ENCODE data around the gene ING3.
"Not testable (repeated sequence)": the region's sequence is repeated elsewhere in the genome, so short reads cannot be mapped to it uniquely, and the experiment has no call there.

ING3 gene

DNA sequence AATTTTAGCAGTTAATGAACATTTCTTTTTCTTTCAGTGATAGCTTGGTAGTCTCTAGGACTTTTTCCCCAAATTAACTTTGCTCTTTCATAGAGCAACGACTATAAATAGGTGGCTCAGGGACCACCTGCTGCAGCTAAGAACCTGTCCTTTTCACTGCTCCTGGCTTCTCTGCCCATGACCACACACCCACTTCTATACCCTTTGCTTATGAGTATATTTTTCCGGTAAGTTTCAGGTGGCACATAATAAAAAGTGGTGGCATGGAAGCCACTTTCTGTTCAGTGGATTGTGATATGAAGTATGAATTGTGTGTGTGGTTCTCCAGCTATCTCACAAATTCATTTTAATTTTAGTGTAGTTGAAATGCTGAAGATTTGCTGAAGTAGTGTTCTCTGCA lies 1.2 kb downstream of the ING3 start:
- no peak for DNase-seq

DNA sequence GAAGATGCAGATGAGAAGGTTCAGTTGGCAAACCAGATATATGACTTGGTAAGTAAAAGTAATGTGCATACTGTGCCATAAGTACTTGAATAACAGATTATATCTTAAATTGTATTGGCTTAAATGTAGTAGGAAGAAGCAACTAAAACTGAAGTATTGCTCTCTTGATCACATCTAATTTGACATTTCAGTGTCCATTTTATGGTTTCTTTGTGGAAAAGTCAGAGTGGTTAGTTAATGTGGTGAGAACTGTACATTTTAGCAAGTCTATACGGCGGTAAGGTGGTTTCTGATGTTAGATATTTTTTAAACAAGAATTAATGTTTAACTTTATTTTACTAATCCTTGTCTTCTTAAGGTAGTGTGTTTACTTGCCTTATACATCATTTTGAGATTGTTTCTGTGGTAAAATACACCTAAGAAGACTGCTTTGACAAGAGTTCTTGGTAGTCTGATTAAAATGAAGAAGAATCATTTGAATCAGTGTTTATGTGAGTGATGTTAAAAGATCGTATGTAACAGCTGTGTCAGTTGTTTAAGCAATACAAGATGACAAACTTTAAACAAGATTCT lies 5.1 kb downstream of the ING3 start:
- DNase-seq: no peak

DNA sequence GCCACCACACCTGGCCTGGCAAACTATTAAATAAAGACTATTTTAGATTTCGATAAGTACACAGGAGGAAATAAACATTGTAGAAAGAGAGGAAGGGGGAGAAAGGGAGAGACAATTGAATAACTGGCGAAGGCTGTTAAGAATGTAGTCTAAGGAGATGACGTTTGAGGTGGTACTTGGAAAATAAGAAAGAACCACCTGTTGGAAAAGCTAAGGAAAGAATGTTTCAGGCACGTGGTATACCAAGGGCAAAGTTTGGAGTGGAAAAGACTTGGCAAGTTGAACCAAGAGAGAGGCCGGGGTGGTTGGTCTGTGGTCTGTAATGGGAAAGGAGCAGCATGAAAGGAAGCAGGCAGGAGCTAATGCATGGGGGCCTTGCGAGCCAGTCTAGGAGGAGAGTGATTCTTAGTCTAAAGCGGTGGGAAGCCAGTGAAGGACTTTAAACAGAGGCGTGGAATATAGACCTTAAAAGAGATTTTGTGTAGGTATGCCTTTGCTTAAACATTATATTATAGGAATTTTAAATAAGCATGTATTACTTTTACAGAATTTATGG lies 9.4 kb downstream of the ING3 start:
- no peak for DNase-seq

DNA sequence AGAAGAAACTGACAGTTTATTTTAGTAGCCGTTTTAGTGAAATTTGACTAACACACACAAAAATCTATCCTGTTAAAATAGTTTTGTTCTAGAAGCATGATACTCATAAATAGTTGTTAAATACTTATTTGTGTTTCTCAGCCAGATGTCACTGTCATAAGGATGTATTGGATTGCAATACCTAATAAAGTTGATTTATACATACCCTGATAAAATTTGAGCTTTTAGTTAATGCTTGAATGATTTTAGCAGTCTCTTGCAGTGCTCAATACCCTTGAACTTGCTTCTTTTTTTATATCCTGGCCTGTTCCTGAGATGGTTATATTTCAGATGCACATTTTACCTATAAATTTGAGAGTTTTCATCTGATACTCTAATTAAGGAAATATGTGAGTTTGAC lies 10.1 kb downstream of the ING3 start:
- DNase-seq: no peak

DNA sequence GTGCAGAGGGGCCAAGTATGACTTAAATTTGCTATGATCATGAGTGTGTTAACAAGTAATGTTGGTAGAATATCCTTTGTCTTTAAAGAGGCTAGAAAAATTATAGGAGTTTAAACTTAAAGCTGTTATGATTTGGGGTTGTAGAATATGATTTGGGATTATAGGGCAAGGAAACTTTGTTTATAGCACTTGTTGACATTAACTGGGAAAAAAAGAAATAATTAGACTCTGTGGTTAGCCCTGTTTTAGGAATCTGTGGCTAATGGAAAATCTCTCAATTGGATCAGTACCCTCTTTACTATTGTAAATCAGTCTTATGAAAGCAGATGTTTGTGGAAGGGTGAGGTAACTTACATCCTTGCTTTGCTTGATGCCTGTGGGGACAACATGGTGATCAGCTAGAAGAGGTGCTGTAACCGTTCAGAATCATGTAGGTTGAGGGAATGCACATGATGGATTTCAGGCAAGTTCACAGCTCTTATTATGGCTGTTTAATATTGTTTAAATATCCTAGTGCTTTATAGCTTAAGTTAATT lies 11.1 kb downstream of the ING3 start:
- no peak for DNase-seq

DNA sequence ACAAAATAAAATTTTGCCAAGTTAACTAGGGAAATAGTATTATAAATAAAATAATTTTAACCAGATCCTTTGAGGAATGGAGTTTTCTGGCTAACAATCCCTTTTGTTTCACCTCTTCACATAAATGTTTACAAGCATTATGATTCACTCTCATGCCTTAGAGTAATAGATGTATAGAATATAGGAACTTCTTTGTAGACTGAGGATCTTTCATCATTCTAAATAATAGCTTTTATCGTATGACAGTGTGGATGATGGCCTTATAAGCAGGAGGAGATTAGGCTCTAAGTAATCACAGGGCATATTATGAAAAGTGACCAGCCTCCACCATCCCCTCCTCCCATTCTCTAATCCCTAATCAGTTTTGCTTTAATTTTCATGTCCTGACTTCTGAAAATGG lies 13.5 kb downstream of the ING3 start:
- DNase-seq: no peak

DNA sequence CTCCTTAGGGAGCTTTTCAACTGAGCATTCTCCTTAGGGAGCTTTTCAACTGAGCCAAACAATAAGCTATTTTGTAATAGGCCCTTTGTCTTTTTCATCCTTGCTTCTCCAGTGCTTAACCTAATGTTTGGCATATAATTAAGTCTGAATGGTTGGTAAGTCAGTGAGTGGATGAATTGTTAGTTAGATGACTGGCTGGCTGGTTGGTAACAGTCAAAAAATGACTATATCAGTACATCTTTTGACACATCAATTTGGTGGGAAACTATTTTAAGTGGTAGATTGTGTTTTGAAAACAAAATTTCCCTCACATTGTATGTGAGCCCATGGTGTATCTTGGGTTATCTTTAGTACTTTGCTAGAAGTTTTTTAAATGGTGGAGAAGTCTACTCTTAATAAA lies 16.4 kb downstream of the ING3 start:
- no peak for DNase-seq

DNA sequence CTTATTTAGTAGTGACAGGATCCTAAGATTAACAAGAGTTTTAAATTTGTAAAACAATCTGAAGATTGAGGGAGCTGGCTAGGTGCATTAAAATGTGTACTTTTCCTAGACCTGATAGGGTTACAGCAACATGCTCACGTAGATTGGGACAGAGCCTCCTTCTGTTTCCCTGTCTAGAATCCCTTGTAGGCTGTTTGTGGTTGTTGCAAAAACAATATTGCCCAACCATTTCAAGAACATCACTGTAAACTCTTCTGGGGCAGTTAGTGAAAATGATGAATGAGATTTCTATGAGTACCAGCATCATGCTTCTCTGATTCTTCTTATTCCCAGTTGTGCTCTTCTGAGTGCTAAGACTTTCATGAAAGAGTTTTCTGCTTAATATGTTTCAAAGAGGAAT lies 23.3 kb downstream of the ING3 start:
- no peak for DNase-seq

DNA sequence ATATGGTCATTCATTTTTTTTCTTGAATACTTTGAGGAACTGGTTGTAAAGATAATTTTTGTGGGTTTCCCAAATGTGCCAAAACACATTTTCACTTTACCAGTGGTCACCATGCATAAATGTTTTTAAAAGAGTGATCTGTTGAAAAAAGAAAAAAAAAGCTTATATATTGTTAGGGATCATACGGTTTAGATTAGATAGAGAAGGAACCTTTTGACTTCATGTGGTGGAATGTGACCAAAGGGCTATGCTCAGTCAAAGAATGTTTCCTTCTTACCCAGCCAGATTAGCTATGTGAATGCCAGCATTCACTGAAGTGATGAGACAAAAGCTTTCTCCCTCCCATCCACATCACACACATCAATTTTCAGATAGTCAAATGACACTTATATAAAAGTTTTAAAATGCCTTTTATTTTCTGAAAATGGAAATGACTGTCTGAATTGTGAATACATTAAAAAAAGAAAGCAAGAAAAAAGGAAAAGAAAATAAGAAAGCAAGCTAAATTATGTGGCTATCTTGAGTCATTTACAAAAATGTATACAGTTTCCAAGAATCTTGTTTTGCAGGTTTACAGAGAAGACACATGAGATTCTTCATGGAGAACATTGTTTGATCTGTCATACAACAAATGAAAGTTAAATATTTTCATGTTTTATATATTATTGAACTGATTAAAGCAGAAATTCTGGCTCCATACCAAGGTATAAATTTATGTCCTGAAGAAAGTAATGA lies 29.4 kb downstream of the ING3 start:
- DNase-seq: no peak

DNA sequence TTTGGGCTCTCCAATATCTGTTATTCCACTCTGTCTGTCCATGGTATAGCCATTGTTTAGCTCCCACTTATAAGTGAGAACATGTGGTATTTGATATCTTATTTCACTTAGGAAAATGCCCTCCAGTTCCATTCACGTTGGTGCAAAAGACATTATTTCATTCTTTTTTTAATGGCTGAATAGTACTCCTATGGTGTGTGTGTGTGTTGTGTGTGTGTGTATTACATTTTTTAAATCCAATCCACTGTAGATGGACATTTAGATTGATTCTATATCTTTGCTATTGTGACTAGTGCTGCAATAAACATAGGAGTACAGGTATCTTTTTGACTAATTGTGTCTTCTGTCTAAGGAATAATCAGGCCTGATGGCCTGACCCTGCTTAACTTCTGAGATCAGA lies 30.5 kb downstream of the ING3 start:
- DNase-seq: no peak

DNA sequence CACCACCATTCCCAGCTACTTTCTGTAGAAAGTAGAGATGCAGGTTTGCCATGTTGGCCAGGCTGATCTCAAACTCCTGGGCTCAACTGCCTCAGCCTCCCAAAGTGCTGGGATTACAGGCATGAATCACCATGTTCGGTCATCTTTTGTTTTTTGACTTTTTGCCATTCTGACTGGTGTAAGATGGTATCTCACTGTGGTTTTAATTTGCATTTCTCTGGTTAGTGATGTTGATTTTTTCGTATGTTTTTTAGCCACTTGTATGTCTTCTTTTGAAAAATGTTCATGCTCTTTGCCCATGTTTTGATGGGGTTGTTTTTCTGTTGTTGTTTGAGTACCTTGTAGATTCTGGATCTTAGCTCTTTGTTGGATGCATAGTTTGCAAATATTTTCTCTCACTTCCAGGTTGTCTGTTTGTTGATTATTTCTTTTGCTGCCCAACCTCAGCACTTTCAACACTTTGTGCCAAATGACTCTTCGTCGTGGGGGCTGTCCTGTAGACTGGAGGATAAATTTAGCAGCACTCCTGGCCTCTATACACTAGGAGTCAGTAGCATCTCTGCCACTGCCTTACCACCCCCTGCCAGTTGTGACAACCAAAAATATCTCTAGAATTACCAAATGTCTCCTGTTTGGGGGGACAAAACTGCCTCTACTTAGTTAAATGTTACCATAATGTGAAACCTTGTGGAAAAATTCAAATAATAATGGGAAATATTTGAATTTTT lies 31.5 kb downstream of the ING3 start:
- DNase-seq: no peak

DNA sequence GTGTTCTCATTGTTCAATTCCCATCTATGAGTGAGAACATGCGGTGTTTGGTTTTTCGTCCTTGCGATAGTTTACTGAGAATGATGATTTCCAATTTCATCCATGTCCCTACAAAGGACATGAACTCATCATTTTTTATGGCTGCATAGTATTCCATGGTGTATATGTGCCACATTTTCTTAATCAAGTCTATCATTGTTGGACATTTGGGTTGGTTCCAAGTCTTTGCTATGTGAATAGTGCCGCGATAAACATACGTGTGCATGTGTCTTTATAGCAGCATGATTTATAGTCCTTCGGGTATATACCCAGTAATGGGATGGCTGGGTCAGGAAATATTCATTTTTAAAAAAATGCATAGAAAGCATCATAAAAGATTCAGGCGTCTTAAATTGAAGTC lies 33.0 kb downstream of the ING3 start:
- DNase-seq: not testable (repeated sequence)

DNA sequence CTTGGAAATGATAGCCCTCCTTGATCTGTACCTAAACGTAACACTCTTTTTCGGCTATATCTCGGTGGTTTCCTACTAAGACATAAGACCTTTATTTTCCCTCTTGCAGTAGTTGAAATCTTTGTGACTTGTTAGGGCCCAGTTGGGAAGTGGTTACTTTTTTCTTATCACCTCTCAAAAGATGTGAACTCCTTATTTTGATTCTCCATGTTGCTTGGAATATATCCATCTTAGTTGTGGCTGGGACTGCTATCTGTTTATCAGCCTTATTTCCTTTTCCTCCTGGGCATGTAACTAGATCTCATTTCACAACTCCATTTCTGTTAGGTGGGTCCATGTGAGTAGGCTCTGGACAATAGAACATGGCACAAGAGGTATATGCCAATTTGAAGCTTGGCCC lies 33.8 kb downstream of the ING3 start:
- no peak for DNase-seq

DNA sequence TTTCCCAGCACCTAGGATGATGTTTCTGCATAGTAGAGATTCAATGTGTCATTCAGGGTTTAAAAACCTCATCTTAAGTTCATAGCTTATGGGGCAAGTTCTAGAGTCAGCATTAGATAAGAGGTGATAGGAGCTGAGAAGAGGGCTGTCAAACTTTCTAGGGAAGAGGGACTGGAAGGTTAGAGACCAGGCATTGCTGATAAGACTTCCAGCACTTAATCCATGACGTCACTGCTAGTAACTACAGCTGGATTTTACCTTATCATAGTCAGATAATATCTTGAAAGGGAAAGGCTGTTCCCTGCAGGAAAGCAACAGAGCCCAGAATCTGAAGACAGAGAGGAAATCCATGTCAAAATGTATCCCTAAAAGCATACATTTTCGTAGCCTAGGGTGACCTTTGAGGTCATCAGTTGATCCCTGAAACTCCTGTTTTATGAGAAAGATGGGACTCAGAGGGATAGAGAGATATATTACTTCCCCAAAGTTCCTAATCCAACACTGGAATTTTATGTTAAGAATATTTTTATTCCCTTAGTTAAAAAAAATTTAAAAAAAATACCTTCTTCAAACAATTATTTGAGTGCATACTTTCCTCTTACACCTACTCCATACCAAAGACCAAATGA lies 34.7 kb downstream of the ING3 start:
- DNase-seq: no peak

DNA sequence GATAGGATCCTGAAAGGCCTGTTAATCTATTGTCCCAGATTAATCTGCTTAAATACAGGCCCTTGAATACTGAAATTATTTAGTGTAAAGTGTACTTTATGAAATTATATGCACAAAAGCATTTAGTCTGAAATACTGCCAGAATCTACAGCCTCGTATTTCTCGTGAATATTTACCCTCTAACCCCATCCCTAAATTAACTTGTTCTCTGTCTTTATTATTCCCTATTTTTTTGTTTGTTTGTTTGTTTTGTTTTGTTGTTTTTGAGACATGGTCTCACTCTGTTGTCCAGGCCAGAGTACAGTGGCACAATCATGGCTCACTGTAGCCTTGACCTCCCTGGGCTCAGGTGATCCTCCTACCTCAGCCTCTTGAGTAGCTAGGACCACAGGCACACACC lies 35.3 kb downstream of the ING3 start:
- no peak for DNase-seq

DNA sequence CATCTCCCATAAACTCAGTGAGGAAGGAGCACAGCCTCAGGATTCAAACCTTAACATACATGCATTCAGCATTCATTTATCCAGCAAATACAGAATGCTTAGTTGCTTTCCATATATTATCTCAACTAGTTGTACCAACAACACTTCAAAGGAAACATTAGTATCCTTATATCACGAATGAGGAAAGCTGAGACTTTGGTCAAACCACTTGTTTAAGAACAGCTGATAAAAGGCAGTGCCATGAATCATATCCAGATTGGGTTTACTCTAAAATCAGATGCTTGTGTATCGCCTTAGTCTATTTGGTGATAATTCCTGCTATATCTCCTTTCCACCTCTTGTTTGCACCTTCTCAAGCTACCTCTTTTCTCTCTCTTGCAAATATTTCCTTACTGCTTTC lies 36.1 kb downstream of the ING3 start:
- no peak for DNase-seq

DNA sequence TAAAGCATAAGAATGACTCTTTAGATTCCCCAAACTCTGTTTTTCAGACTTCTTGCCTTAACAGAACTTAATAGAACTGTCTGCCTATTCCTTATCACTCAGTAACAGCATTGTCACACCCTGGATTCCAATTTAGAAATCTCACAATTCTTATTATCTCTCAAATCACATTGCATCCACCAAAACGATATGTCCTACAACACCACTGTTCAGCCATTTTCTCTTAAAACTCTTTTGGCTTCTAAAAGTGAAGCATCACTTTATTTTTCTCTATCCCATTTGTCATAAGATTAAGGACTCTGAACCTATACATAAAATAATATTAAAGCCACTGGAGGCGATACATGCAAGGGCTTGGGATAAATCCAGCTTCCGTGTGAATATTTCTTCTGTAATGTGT lies 36.7 kb downstream of the ING3 start:
- DNase-seq: no peak

DNA sequence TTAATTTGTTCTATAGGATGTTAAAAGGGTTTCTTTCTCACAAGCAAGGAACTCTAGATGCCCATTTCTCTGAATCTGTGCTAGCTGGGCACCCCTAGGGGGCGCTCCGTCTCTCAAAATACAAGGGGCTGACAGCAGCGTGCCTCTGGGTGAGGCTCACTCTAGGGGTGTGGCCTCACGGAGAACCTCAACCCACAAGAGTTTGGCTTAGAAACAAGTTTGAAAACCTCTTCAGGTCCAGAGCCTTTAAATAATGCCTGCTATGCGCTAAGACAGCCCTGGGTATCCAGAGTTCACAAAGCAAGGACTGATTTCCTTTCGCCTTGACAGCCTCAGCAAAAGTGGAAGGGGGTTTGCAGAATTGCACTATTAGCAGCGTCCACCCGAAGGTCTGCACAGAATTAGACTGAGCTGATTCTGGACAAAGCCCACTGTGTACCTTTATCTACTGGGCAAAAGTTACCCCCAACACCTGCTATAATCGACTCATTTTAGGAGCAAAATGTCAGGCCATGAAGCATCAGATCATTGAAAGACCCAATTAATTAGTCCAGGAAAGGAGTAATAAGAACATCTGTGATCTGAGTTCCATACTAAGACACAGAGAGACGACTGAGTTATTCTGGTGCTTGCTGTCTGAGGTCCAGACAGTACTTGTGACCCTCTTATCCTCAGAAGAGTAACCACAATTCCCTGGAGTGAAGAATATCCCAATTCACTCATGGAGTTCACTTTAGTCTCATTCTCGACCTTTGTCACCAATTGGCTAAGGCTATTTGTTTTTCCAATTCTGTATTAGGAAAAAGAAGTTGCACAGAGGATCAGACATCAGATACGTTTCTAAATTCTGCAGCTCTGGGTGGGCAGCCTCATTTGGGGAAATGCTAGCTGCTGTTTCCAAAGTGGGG lies 37.4 kb downstream of the ING3 start:
- DNase-seq: peak; percentile 88

DNA sequence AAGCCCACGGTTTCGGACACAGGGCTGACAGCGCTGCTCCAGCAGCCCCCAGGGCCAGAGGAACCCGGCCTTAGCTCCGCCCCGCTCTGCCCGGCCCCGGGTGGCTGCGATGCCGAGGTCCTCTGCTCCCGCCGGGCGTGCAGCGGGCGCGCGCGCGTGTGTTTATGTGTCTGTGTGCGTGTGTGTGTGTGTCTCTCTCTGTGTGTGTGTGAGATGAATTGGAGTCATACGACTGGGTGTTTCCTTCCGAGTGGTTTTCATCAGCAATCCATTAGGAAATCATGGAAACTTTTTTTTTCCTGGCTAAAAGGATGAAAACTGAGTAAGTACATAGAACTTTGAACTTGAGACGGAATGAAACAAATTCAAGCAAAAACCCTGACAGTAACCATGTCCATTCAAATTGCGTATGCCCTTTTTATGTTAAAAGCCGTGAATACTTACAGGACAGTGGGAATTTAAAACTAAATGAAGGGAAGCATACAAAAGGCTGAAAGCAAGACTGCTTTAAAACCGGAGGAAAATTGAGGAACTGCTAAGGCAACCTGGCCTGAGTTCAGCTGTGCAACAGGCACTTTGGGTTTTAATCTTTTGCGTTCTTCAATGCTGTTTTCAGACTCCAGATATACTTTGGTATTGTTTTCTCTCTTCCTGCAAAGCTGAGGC lies 38.1 kb downstream of the ING3 start, which contains the start of gene CPED1:
Gene CPED1, plus strand, starts transcription at position 121 of the 666 bp plus-strand sequence. CDS start 911 bp downstream, outside the sequence.
- peak; percentile 18 for DNase-seq

DNA sequence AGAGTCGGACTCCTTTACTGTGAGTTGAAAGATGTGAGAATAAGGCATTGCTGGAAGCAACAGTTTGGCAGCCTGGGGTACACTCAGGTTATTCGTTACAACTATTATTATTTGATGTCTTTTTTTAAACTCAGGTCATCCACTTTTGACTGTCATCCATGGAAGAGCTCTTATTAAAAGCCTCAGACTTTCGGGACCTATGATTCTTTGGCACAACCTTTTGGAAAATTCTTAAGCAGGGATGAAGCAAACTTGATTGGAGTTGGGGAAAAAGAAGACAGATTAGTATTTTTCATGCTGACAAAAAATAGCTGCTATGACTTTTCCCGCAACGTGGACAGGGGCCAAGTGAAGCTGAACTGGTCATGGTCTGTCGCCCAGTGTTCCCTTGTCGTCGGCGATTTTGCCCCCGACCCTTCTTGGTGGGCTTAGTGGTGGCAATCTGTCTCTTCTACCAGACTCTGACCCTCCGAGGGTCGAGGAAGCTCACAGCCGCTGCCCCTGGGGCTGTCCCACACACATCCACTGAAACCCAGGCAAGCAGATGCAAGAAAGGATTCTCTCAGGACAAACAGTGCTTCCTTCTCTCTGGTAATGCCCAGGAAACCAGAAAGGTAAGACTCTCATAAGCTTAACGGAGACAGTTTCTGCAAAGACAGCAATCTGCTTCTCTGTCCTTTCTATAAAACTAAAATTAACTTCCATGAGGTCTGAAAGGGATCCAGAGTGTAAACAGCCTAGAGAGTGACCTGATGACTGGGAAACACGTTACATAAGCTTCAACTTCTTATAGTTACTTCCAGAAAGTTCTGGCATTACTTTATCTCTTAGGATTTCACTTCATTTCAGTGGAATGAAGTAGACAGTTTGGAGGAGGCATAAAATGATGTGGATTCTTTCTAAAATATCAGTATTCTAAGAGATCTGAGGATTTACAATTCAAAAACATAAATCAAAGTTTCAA lies 39.0 kb downstream of the ING3 start:
- DNase-seq: no peak

Measured in NCI-H2029 (cell line).